ENCODE measurements around the gene CSNK2B. TPM values are rescaled to one million over a fixed set of nuclear protein-coding genes. Genes with fewer than 3 reads are reported as not detected.

The CSNK2B gene
- total RNA-seq, 1 experiment from 2014 or later, result 267 TPM

DNA sequence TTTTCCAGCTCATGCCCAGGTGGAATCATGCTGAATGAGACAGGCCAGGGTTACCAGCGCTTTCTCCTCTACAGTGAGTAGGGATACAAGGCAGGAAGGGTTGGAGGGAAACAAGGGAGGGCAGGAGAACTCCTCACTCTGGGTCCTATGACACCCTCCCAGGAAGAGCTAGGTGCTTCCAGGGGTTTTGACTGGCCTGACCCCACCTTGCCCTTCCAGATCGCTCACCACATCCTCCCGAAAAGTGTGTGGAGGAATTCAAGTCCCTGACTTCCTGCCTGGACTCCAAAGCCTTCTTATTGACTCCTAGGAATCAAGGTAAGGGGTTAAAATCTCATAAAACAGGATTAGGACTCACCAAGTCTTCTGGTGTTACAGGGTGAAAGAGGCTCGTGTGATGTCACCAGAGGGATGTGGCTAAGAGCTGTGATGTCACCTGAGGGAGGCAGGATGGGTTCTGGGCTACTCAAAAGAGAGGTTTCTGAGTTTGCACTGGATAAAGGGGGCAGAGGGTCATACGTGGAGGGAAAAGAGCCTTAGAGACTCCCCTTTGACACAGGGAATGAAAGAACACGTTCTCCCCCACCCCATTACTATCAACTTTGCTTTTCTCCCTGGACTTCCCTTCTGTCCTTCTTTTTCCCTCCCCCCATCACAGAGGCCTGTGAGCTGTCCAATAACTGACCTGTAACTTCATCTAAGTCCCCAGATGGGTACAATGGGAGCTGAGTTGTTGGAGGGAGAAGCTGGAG lies 8.3 kb upstream of the CSNK2B start:
- Histone ChIP-seq H3K36me3 (ENCODE audit: low read depth, low read length) (peaks cover 2% of the 10 kb centered on the region; the same call in 1 of the 2 replicates), H3F3A (ENCODE audit: low read length, unreplicated experiment) (no peaks in the 10 kb centered on the region), H3K9me3 (ENCODE audit: low read length) (no peaks in the 10 kb centered on the region), H3K79me2 (ENCODE audit: low read length) (peaks cover 35% of the 10 kb centered on the region), H3K9me2 (replicated peaks; ENCODE audit: low read length) (no peaks in the 10 kb centered on the region), H3K9ac (ENCODE audit: low read length) (no peak overlapping the region), H2AFZ (ENCODE audit: low read length) (no peak overlapping the region), H4K20me1 (ENCODE audit: low read length) (peaks cover 4% of the 10 kb centered on the region; the same call in 1 of the 2 replicates), H3K27ac (ENCODE audit: low read length) (no peak overlapping the region), H3K4me1 (ENCODE audit: insufficient read depth, low read length) (peaks cover 38% of the 10 kb centered on the region), H3K4me3 (ENCODE audit: low read length) (no peak overlapping the region), H3K27me3 (ENCODE audit: low read length) (no peaks in the 10 kb centered on the region), H3K4me2 (ENCODE audit: low read length) (peak overlapping the region; percentile 99; the same call in 1 of the 2 replicates)
- intact Hi-C loops (cut with micrococcal nuclease), result no loop called here
- no peak for TF ChIP-seq EZH2 (IDR thresholded peaks at IDR 0.05; ENCODE audit: low read length, unreplicated experiment)
- BruUV-seq (replicated peaks), result no TSS peak
- POLR2A ChIA-PET (ENCODE audit: unreplicated experiment), result no interaction called here
- CTCF ChIA-PET, result no interaction called here
- ATAC-seq (no peak), DNase-seq (peak; percentile 19)

DNA sequence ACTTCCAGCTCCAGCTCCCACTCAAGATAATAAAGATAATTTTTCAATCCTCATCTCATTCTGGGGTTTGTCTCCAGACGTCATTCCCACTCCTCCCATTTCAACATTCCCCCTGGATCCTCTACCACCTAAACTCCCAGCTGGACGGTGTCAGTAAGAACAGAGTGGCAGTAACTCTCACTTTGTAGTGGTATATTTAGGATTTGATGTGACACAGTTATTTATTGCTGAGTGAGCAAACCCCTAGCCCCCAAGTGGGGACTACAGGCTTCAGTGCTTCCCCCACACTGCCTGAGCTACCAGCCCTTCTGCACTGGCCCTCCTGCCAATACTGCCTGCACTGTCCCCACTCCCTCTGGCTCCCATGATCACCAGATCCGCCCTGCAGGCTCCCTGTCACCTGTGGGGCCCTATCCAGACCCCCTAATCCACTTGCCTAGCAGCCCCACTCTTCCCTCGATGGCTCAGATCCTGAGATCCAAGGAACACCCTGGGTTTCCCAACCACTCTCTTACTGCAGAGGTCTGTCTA lies 7.7 kb upstream of the CSNK2B start:
- no peak overlapping the region for H3K27ac ChIP-seq (ENCODE audit: low read length)
- intact Hi-C loops (cut with micrococcal nuclease), result no loop called here
- no peak overlapping the region for H2AFZ ChIP-seq (ENCODE audit: low read length)
- H3K9ac ChIP-seq (ENCODE audit: low read length), result no peak overlapping the region
- no peaks in the 10 kb centered on the region for H3K27me3 ChIP-seq (ENCODE audit: low read length)
- POLR2A ChIA-PET (ENCODE audit: unreplicated experiment), result no interaction called here
- no peaks in the 10 kb centered on the region for H3K9me3 ChIP-seq (ENCODE audit: low read length)
- H4K20me1 ChIP-seq (ENCODE audit: low read length), result peaks cover 4% of the 10 kb centered on the region; the same call in 1 of the 2 replicates
- H3K4me3 ChIP-seq (ENCODE audit: low read length), result no peak overlapping the region; the same call in 1 of the 2 replicates
- peaks cover 40% of the 10 kb centered on the region for H3K4me1 ChIP-seq (ENCODE audit: insufficient read depth, low read length)
- peak overlapping the region; percentile 99 for H3K4me2 ChIP-seq (ENCODE audit: low read length)
- BruUV-seq (replicated peaks), result no TSS peak
- no peak for ATAC-seq
- no peaks in the 10 kb centered on the region for H3F3A ChIP-seq (ENCODE audit: low read length, unreplicated experiment)
- CTCF ChIA-PET, result no interaction called here
- no peak for TF ChIP-seq EZH2phosphoT487 (IDR thresholded peaks at IDR 0.05; ENCODE audit: borderline replicate concordance, low read length)
- TF ChIP-seq, protein P1, sequence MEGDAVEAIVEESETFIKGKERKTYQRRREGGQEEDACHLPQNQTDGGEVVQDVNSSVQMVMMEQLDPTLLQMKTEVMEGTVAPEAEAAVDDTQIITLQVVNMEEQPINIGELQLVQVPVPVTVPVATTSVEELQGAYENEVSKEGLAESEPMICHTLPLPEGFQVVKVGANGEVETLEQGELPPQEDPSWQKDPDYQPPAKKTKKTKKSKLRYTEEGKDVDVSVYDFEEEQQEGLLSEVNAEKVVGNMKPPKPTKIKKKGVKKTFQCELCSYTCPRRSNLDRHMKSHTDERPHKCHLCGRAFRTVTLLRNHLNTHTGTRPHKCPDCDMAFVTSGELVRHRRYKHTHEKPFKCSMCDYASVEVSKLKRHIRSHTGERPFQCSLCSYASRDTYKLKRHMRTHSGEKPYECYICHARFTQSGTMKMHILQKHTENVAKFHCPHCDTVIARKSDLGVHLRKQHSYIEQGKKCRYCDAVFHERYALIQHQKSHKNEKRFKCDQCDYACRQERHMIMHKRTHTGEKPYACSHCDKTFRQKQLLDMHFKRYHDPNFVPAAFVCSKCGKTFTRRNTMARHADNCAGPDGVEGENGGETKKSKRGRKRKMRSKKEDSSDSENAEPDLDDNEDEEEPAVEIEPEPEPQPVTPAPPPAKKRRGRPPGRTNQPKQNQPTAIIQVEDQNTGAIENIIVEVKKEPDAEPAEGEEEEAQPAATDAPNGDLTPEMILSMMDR (conservative IDR thresholded peaks at IDR 0.05; ENCODE audit: low read depth, low read length), result no peak
- no peak for TF ChIP-seq EZH2 (IDR thresholded peaks at IDR 0.05; ENCODE audit: low read length, unreplicated experiment)
- H3K9me2 ChIP-seq (replicated peaks; ENCODE audit: low read length), result no peaks in the 10 kb centered on the region
- H3K36me3 ChIP-seq (ENCODE audit: low read depth, low read length), result peaks cover 4% of the 10 kb centered on the region
- peaks cover 37% of the 10 kb centered on the region for H3K79me2 ChIP-seq (ENCODE audit: low read length)
- no peak for DNase-seq

DNA sequence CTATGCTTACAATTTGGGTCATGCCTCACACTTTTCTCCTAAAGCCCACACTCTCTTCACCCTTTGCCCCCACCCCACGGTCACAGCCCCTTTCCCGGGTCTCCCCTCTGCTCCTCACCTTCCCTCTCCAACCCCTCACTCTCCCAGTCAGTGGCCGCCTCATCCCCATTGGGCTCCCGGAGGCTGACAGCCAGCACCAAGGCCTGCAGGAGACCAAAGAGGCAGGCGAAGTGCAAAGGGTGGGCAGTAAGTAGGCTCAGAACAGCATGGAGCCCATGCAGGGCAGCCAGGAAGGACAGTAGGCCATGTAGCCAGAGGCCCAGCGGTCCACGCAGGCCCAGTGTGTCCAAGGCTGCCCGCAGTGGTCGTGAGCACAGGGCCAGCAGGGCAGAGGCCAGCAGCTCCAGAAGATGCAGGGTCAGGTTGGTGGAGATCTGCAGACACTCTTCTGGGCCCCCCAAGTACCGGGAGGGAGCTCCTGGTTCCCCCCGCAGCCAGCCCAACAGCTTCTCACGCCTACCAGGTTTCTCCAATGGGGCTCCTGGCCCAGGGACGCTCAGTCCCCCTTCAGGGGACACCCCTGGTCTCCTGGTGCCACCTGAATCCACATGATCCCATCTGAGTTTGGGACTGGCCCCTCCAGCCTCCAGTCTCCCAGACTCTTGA lies 6.8 kb upstream of the CSNK2B start:
- Histone ChIP-seq H3K27me3 (ENCODE audit: low read length) (no peaks in the 10 kb centered on the region), H3K9ac (ENCODE audit: low read length) (no peak overlapping the region), H3K4me3 (ENCODE audit: low read length) (peak overlapping the region; percentile 92), H3K79me2 (ENCODE audit: low read length) (peaks cover 46% of the 10 kb centered on the region), H4K20me1 (ENCODE audit: low read length) (peaks cover 4% of the 10 kb centered on the region; the same call in 1 of the 2 replicates), H3K27ac (ENCODE audit: low read length) (no peak overlapping the region), H3F3A (ENCODE audit: low read length, unreplicated experiment) (no peaks in the 10 kb centered on the region), H3K4me2 (ENCODE audit: low read length) (peak overlapping the region; percentile 99), H3K4me1 (ENCODE audit: insufficient read depth, low read length) (peaks cover 45% of the 10 kb centered on the region), H2AFZ (ENCODE audit: low read length) (no peak overlapping the region), H3K9me2 (replicated peaks; ENCODE audit: low read length) (no peaks in the 10 kb centered on the region), H3K36me3 (ENCODE audit: low read depth, low read length) (peaks cover 5% of the 10 kb centered on the region), H3K9me3 (ENCODE audit: low read length) (no peaks in the 10 kb centered on the region)
- no peak for ATAC-seq
- CTCF ChIA-PET, result no interaction called here
- POLR2A ChIA-PET (ENCODE audit: unreplicated experiment), result interaction anchor here (0.6 kb wide), 1 partner anchor 31 kb away, joined by 3 read pairs; no protein-coding TSS in a partner anchor
- intact Hi-C loops (cut with micrococcal nuclease), result no loop called here
- no TSS peak for BruUV-seq (replicated peaks)
- no peak for TF ChIP-seq EZH2 (IDR thresholded peaks at IDR 0.05; ENCODE audit: low read length, unreplicated experiment)
- no peak for TF ChIP-seq EZH2phosphoT487 (IDR thresholded peaks at IDR 0.05; ENCODE audit: borderline replicate concordance, low read length)
- TF ChIP-seq, protein P1 (conservative IDR thresholded peaks at IDR 0.05; ENCODE audit: low read depth, low read length), result no peak
- DNase-seq, result no peak
